ENCODE results near the gene FIGNL2. TPM values are rescaled to one million over a fixed set of nuclear protein-coding genes. Genes with fewer than 3 reads are reported as not detected.

Gene FIGNL2
- total and polyA plus RNA-seq, 9 of the 15 experiments (the other 6 are each of a cell fraction or from before 2014, with no cell fraction given), result 0.01 TPM; not detected in 8

- Histone ChIP-seq H3K36me3 (ENCODE audit: control insufficient read depth, insufficient read depth, low read length) (no peaks in the 10 kb centered on the region), H3K9ac (ENCODE audit: insufficient read depth in 1 of 2, low read depth in 2 of 2, low read length in 2 of 2) (no peak overlapping the region), H3K4me1 (replicated peaks in 1 of 2; ENCODE audit: control insufficient read depth in 2 of 2, insufficient read depth in 2 of 2, low read length in 2 of 2) (peaks cover 0 to 19% of the 10 kb centered on the region in 2 experiments; a peak in 2 of 5 replicates), H3K4me2 (ENCODE audit: insufficient read depth, low read length) (no peak overlapping the region), H3K4me3 (no peak overlapping the region), H2AFZ (ENCODE audit: low read depth, low read length) (no peak overlapping the region), H3K27ac (ENCODE audit: extremely low read depth, low read depth, low read length) (no peak overlapping the region), H3K9me1 (ENCODE audit: control insufficient read depth, insufficient read depth, low read length) (no peaks in the 10 kb centered on the region), H4K20me1 (replicated peaks; ENCODE audit: control insufficient read depth, insufficient read depth, low read length) (no peaks in the 10 kb centered on the region), H3K27me3 (ENCODE audit: control insufficient read depth in 2 of 2, insufficient read depth in 2 of 2, low read length in 2 of 2) (peaks cover 5 to 63% of the 10 kb centered on the region in 2 experiments; a peak in 4 of 5 replicates), H3K79me2 (ENCODE audit: control insufficient read depth, insufficient read depth, low read length) (no peaks in the 10 kb centered on the region), H3K9me3 (replicated peaks; ENCODE audit: control insufficient read depth, insufficient read depth, low read depth, low read length) (no peaks in the 10 kb centered on the region)
- FAIRE-seq, result no peak
- 24% methylated on average over 11 of the region's 16 CpGs for WGBS (ENCODE audit: insufficient coverage, low coverage, missing lambda C conversion rate)
- CTCF ChIA-PET (ENCODE audit: low intra/inter-chr PET ratio), result no interaction called here
- TF ChIP-seq CHD1 (IDR thresholded peaks at IDR 0.05; ENCODE audit: low read length) (no peak), LEF1 (IDR thresholded peaks at IDR 0.05) (no peak), ZNF124 (CRISPR knock-in tag; IDR thresholded peaks at IDR 0.05) (no peak), ZKSCAN8 (CRISPR knock-in tag; IDR thresholded peaks at IDR 0.05) (no peak), RBFOX2 (IDR thresholded peaks at IDR 0.05; ENCODE audit: low read depth, low read length) (no peak), ATF4 (CRISPR knock-in tag; IDR thresholded peaks at IDR 0.05) (no peak), L3MBTL2 (IDR thresholded peaks at IDR 0.05) (no peak), ATF6 (CRISPR knock-in tag; IDR thresholded peaks at IDR 0.05) (no peak), TCF7L2 (IDR thresholded peaks at IDR 0.05; ENCODE audit: low read depth, low read length) (no peak), SMARCB1 (IDR thresholded peaks at IDR 0.05; ENCODE audit: insufficient read length, low read depth) (no peak), MLX (CRISPR knock-in tag; conservative IDR thresholded peaks at IDR 0.05) (no peak), ZFP1 (CRISPR knock-in tag; IDR thresholded peaks at IDR 0.05) (no peak), ZNF830 (CRISPR knock-in tag; IDR thresholded peaks at IDR 0.05) (no peak), LCOR (CRISPR knock-in tag; IDR thresholded peaks at IDR 0.05) (no peak), RBM25 (IDR thresholded peaks at IDR 0.05; ENCODE audit: low read depth, low read length, severe bottlenecking) (no peak), HLTF (IDR thresholded peaks at IDR 0.05) (no peak), ZNF23 (CRISPR knock-in tag; IDR thresholded peaks at IDR 0.05) (no peak)
- TF ChIP-seq, protein P1, sequence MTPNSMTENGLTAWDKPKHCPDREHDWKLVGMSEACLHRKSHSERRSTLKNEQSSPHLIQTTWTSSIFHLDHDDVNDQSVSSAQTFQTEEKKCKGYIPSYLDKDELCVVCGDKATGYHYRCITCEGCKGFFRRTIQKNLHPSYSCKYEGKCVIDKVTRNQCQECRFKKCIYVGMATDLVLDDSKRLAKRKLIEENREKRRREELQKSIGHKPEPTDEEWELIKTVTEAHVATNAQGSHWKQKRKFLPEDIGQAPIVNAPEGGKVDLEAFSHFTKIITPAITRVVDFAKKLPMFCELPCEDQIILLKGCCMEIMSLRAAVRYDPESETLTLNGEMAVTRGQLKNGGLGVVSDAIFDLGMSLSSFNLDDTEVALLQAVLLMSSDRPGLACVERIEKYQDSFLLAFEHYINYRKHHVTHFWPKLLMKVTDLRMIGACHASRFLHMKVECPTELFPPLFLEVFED (CRISPR knock-in tag; conservative IDR thresholded peaks at IDR 0.05), result no peak
- TF ChIP-seq, protein P2, sequence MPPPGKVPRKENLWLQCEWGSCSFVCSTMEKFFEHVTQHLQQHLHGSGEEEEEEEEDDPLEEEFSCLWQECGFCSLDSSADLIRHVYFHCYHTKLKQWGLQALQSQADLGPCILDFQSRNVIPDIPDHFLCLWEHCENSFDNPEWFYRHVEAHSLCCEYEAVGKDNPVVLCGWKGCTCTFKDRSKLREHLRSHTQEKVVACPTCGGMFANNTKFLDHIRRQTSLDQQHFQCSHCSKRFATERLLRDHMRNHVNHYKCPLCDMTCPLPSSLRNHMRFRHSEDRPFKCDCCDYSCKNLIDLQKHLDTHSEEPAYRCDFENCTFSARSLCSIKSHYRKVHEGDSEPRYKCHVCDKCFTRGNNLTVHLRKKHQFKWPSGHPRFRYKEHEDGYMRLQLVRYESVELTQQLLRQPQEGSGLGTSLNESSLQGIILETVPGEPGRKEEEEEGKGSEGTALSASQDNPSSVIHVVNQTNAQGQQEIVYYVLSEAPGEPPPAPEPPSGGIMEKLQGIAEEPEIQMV (tag; conservative IDR thresholded peaks at IDR 0.05; ENCODE audit: low read depth), result no peak
- POLR2A ChIA-PET, result no interaction called here
- in situ Hi-C loops (cut with MboI), result no loop called here
- DNase-seq (ENCODE audit: extremely low read depth in 1 of 4, low spot score in 3 of 4), result no peak
- BruUV-seq (replicated peaks), result no TSS peak
- intact Hi-C loops (cut with micrococcal nuclease), result loop anchor here (5.0 to 10.0 kb wide), 3 partner anchors 55 to 400 kb away; partner anchors contain the start of gene SLC4A8
- no peak for ATAC-seq
These were observed 26.3 kb downstream of the FIGNL2 start for GRCh38 chr12:51822261-51822616.

Data from K562 (cell line).